B cell (primary cell): Measurements from ENCODE around the gene KCNF1. TPM values are rescaled to one million over a fixed set of nuclear protein-coding genes. Genes with fewer than 3 reads are reported as not detected.
A peak's percentile ranks its signal among the peaks of the same experiment; 100 is the strongest.

Source experiments
- ATAC-seq: fragments of 200-7000 bp; cut with Tn5 transposase; one replicate; pipeline ENCODE4 v1.10.0; 2021; ENCODE audit warnings: low read depth, mild to moderate bottlenecking, moderate number of reproducible peaks, moderate library complexity
- CTCF ChIA-PET: fragments of 350-600 bp; sonication (Branson Sonifier 250); formaldehyde crosslinking; loops from one replicate; lab custom pipeline; 2021; ENCODE audit warnings: antibody characterized with exemption, inconsistent platforms; lab: Charles Lee
- POLR2A ChIA-PET: fragments of 350-600 bp; sonication (Branson Sonifier 250); formaldehyde crosslinking; loops from one replicate; lab custom pipeline; 2021; ENCODE audit warnings: antibody characterized with exemption; lab: Charles Lee
- DNase-seq: peaks from one replicate; pipeline ENCODE4 v3.0.0; 2013
- H2AFZ ChIP-seq: 2 replicates; pipeline ENCODE4 v1.6.1; 2012; ENCODE audit warnings: mild to moderate bottlenecking, low read depth, low read length; ENCODE audit not compliant: insufficient read depth, poor library complexity, severe bottlenecking
- H3K27ac ChIP-seq, 2 donors: 1 replicate in 1 of 2; 2 replicates in 1 of 2; pipeline ENCODE4 v1.5.1; 2012 to 2013; ENCODE audit warnings: low read length in 2 of 2, mild to moderate bottlenecking in 2 of 2, moderate library complexity in 1 of 2
- H3K27me3 ChIP-seq, 4 experiments: fragments of 200-600 bp in 1 of 4; sonication (generic) in 1 of 4; replicated peaks in 1 of 4; 1 replicate in 2 of 4; 2 replicates in 2 of 4; pipeline versions ENCODE4 v1.6.1 to v1.7.0; 2013 to 2016; ENCODE audit warnings: low read length in 3 of 4, mild to moderate bottlenecking in 2 of 4, mixed read lengths in 1 of 4, moderate library complexity in 1 of 4; ENCODE audit not compliant: insufficient read depth in 4 of 4, control insufficient read depth in 3 of 4; ENCODE audit errors: control extremely low read depth in 1 of 4
- H3K36me3 ChIP-seq, 2 experiments: replicated peaks in 1 of 2; 1 replicate in 1 of 2; 2 replicates in 1 of 2; pipeline versions ENCODE4 v1.6.1 to v1.7.1; 2013; ENCODE audit warnings: low read length in 1 of 2; ENCODE audit not compliant: insufficient read depth in 2 of 2, control insufficient read depth in 1 of 2; ENCODE audit errors: control extremely low read depth in 1 of 2, extremely low read depth in 1 of 2
- H3K4me1 ChIP-seq, 2 donors: fragments of 200-600 bp in 1 of 2; sonication (generic) in 1 of 2; 1 replicate in 1 of 2; 2 replicates in 1 of 2; pipeline versions ENCODE4 v1.5.1 to v1.6.1; 2013 to 2017; ENCODE audit warnings: low read length in 2 of 2; ENCODE audit not compliant: control insufficient read depth in 2 of 2, insufficient read depth in 2 of 2
- H3K4me2 ChIP-seq: replicated peaks from 2 replicates; pipeline ENCODE3; 2012; ENCODE audit warnings: mild to moderate bottlenecking, low read depth, low read length; ENCODE audit not compliant: poor library complexity, severe bottlenecking
- H3K4me3 ChIP-seq, 5 experiments: fragments of 200-600 bp in 1 of 5; sonication (generic) in 1 of 5; 1 replicate in 3 of 5; 2 replicates in 2 of 5; pipeline versions ENCODE4 v1.5.1 to v1.7.0; 2011 to 2016; ENCODE audit warnings: low read length in 4 of 5, mild to moderate bottlenecking in 4 of 5, low read depth in 2 of 5, control low read depth in 1 of 5, moderate library complexity in 1 of 5; ENCODE audit not compliant: insufficient read depth in 1 of 5; ENCODE audit errors: control extremely low read depth in 1 of 5, extremely low read depth in 1 of 5
- H3K79me2 ChIP-seq: fragments of 200-600 bp; sonication (generic); one replicate; pipeline ENCODE4 v1.6.0; 2016; ENCODE audit warnings: low read length; ENCODE audit not compliant: control insufficient read depth, insufficient read depth
- H3K9ac ChIP-seq: fragments of 200-600 bp; sonication (generic); 2 replicates; pipeline ENCODE4 v1.6.1; 2017; ENCODE audit warnings: mild to moderate bottlenecking, low read length, moderate library complexity
- H3K9me3 ChIP-seq, 3 donors: one replicate each; pipeline versions ENCODE4 v1.6.1 to v1.7.1; 2013; ENCODE audit warnings: low read length in 2 of 3; ENCODE audit not compliant: control insufficient read depth in 2 of 3, insufficient read depth in 1 of 3; ENCODE audit errors: control extremely low read depth in 1 of 3
- H4K20me1 ChIP-seq: 2 replicates; pipeline ENCODE4 v1.6.0; 2012; ENCODE audit warnings: mild to moderate bottlenecking, low read length; ENCODE audit not compliant: insufficient read depth, control insufficient read depth, poor library complexity, severe bottlenecking
- H3K27ac Mint-ChIP-seq: one replicate; pipeline ENCODE4 v1.8.0; 2021; ENCODE audit warnings: mixed read lengths
- H3K27me3 Mint-ChIP-seq: one replicate; pipeline ENCODE4 v1.8.0; 2021; ENCODE audit warnings: mixed read lengths
- H3K4me1 Mint-ChIP-seq: one replicate; pipeline ENCODE4 v1.8.0; 2021; ENCODE audit warnings: mixed read lengths
- H3K4me3 Mint-ChIP-seq: one replicate; pipeline ENCODE4 v1.8.0; 2021; ENCODE audit warnings: mixed read lengths
- H3K9me3 Mint-ChIP-seq: one replicate; pipeline ENCODE4 v1.8.0; 2022; ENCODE audit warnings: mixed read lengths; ENCODE audit not compliant: insufficient read depth
- EZH2 ChIP-seq: IDR thresholded peaks from 2 replicates; pipeline ENCODE4 v1.6.1; 2012; ENCODE audit warnings: borderline replicate concordance, low read depth, mild to moderate bottlenecking, moderate library complexity, low read length; ENCODE audit not compliant: insufficient read depth, poor library complexity, severe bottlenecking
- WGBS: methylation state at CpG from one replicate; pipeline ENCODE4 v1.1.5; 2013; ENCODE audit warnings: missing lambda C conversion rate; ENCODE audit not compliant: insufficient coverage; 5-methylcytosine and 5-hydroxymethylcytosine counted together
- intact Hi-C: fragments of 100-400 bp; cut with micrococcal nuclease; formaldehyde crosslinking; loops from one replicate; pipeline ENCODE4 v1.10.0; 2022
- polyA minus RNA-seq: library from RNA; depleted of rRNA, polyadenylated mRNA; stranded (reverse); fragments of >200 nt; gene quantifications from 2 replicates; pipeline ENCODE4 v1.2.3, GENCODE V29; 2012
- polyA plus RNA-seq: library from polyadenylated mRNA; depleted of rRNA; stranded (reverse); fragments of >200 nt; gene quantifications from 2 replicates; pipeline ENCODE4 v1.2.3, GENCODE V29; 2012
- total RNA-seq, 2 donors: library from RNA; stranded (reverse); fragments of 120-200 nt in 1 of 2; gene quantifications; 1 replicate in 1 of 2; 2 replicates in 1 of 2; pipeline versions ENCODE4 v1.2.3 to v1.2.4, GENCODE V29; 2013 to 2022
- TF ChIP-seq, protein P1 (sequence below): fragments of 200-600 bp; IDR thresholded peaks from one replicate; pipeline ENCODE4 v1.8.0; 2022; ENCODE audit warnings: antibody characterized with exemption, mild to moderate bottlenecking

The KCNF1 gene, protein sequence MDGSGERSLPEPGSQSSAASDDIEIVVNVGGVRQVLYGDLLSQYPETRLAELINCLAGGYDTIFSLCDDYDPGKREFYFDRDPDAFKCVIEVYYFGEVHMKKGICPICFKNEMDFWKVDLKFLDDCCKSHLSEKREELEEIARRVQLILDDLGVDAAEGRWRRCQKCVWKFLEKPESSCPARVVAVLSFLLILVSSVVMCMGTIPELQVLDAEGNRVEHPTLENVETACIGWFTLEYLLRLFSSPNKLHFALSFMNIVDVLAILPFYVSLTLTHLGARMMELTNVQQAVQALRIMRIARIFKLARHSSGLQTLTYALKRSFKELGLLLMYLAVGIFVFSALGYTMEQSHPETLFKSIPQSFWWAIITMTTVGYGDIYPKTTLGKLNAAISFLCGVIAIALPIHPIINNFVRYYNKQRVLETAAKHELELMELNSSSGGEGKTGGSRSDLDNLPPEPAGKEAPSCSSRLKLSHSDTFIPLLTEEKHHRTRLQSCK
- total RNA-seq = not detected in 2 replicates
- 0.07 TPM for total RNA-seq (2013)
- not detected in 2 replicates for polyA plus RNA-seq
- not detected in 2 replicates for polyA minus RNA-seq

DNA sequence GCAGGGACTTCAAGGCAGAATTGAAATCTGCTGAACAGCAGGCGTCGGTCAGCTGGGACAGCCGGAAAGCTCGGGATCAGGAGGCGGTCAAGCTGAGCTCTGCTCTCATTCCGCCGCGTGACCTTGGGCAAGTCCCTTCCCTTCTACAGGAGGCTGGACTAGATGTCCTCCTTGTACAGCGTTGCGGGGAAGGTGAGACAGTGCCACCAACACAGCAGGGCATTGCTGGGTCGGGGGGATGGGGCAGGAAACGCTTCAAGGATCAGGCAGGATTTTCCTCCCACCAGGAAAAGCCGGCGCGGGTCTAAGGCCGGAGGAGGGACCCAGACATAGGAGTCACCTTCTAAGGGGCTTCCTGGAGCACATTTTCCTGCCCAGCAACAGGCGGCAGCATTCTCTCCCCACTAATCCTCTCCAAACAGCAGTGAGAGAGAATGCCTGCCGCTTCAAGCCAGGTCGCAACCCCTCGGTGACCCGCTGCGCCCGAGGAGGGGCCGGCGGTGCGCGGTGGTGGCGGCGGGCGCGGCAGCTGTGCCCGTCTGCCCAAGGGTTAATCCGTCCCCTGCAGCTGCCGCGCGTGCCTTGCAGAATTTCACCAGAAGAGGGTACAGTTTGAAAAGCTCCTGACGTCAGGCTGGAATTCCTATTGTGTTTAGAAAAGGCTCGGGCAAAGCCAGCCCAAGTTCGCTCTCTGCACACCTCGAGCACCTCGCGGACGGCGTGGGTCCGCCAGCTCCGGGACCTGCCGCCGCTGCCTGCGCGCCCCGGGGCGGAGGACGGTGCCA is at the start of gene KCNF1:
KCNF1 (plus strand) TSS at position 644 of the 785 bp plus-strand sequence. CDS start 493 bp downstream, outside the sequence.
- ChIA-PET POLR2A (no interaction called here), CTCF (no interaction called here)
- Histone ChIP-seq H3K79me2 (no peaks in the 10 kb centered on the region), H3K4me2 (peak within 1 kb of the TSS; percentile 1), H3K9me3 (peaks cover 0 to 3% (median 0%) of the 10 kb centered on the region in 3 donors), H2AFZ (no peak within 1 kb of the TSS), H3K27me3 (peaks cover 0 to 30% (median 3%) of the 10 kb centered on the region in 4 experiments), H3K4me1 (no peaks in the 10 kb centered on the region), H3K36me3 (no peaks in the 10 kb centered on the region), H3K9ac (no peak within 1 kb of the TSS), H4K20me1 (no peaks in the 10 kb centered on the region), H3K4me3 (no peak within 1 kb of the TSS), H3K27ac (no peak within 1 kb of the TSS)
- DNase-seq = no peak
- WGBS = 17% methylated on average over 52 of the region's 53 CpGs
- Mint-ChIP-seq H3K4me3 (no peak within 1 kb of the TSS), H3K4me1 (peaks cover 7% of the 10 kb centered on the region), H3K27ac (no peak within 1 kb of the TSS), H3K27me3 (peaks cover 47% of the 10 kb centered on the region), H3K9me3 (no peaks in the 10 kb centered on the region)
- TF ChIP-seq, protein P1, sequence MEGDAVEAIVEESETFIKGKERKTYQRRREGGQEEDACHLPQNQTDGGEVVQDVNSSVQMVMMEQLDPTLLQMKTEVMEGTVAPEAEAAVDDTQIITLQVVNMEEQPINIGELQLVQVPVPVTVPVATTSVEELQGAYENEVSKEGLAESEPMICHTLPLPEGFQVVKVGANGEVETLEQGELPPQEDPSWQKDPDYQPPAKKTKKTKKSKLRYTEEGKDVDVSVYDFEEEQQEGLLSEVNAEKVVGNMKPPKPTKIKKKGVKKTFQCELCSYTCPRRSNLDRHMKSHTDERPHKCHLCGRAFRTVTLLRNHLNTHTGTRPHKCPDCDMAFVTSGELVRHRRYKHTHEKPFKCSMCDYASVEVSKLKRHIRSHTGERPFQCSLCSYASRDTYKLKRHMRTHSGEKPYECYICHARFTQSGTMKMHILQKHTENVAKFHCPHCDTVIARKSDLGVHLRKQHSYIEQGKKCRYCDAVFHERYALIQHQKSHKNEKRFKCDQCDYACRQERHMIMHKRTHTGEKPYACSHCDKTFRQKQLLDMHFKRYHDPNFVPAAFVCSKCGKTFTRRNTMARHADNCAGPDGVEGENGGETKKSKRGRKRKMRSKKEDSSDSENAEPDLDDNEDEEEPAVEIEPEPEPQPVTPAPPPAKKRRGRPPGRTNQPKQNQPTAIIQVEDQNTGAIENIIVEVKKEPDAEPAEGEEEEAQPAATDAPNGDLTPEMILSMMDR = no peak
- no peak for TF ChIP-seq EZH2
- no peak for ATAC-seq
- intact Hi-C loops = no loop called here
